Astrocyte (in vitro differentiated cells and primary cell): Measurements from ENCODE around the gene TRIP13. TPM values are rescaled to one million over a fixed set of nuclear protein-coding genes. Genes with fewer than 3 reads are reported as not detected.
"Not testable (repeated sequence)": the region's sequence is repeated elsewhere in the genome, so short reads cannot be mapped to it uniquely, and the experiment has no call there.

ENCODE experiments used
- DNase-seq: peaks from one replicate; pipeline ENCODE4 v3.0.0-alpha.2; 2010; ENCODE audit warnings: low read depth
- FAIRE-seq: peaks from 2 replicates; lab custom pipeline; 2011; peaks lifted over from hg19 to GRCh38; lab: Jason Lieb, UNC
- H2AFZ ChIP-seq: 2 replicates; pipeline ENCODE4 v1.6.0; 2012; ENCODE audit warnings: low read depth, low read length, inconsistent platforms
- H3K27ac ChIP-seq: 2 replicates; pipeline ENCODE4 v1.5.1; 2011; ENCODE audit warnings: low read depth, low read length, inconsistent platforms
- H3K27me3 ChIP-seq: 2 replicates; pipeline ENCODE4 v1.6.0; 2011; ENCODE audit warnings: low read length, inconsistent platforms; ENCODE audit not compliant: insufficient read depth
- H3K36me3 ChIP-seq: 2 replicates; pipeline ENCODE4 v1.5.1; 2011; ENCODE audit warnings: low read length, inconsistent platforms; ENCODE audit not compliant: insufficient read depth
- H3K4me1 ChIP-seq: 2 replicates; pipeline ENCODE4 v1.5.1; 2011; ENCODE audit warnings: low read length, inconsistent platforms; ENCODE audit not compliant: insufficient read depth
- H3K4me2 ChIP-seq: 2 replicates; pipeline ENCODE4 v1.6.0; 2012; ENCODE audit warnings: low read length, inconsistent platforms
- H3K4me3 ChIP-seq: 2 replicates; pipeline ENCODE4 v1.5.1; 2011; ENCODE audit warnings: low read depth, mild to moderate bottlenecking, low read length, inconsistent platforms; ENCODE audit not compliant: insufficient read depth
- H3K79me2 ChIP-seq: 2 replicates; pipeline ENCODE4 v1.6.0; 2012; ENCODE audit warnings: mild to moderate bottlenecking, low read length, inconsistent platforms; ENCODE audit not compliant: insufficient read depth
- H3K9ac ChIP-seq: 2 replicates; pipeline ENCODE4 v1.6.0; 2012; ENCODE audit warnings: mild to moderate bottlenecking, low read length, inconsistent platforms
- H3K9me3 ChIP-seq: 2 replicates; pipeline ENCODE4 v1.5.1; 2012; ENCODE audit warnings: low read depth, mild to moderate bottlenecking, low read length, inconsistent platforms; ENCODE audit not compliant: insufficient read depth
- H4K20me1 ChIP-seq: 2 replicates; pipeline ENCODE4 v1.6.0; 2012; ENCODE audit warnings: low read length, inconsistent platforms; ENCODE audit not compliant: insufficient read depth
- H3K27ac Mint-ChIP-seq: one replicate; pipeline ENCODE4 v1.8.0; 2021; ENCODE audit warnings: mild to moderate bottlenecking, mixed read lengths; ENCODE audit not compliant: unreplicated experiment
- H3K27me3 Mint-ChIP-seq: one replicate; pipeline ENCODE4 v1.8.0; 2021; ENCODE audit warnings: low read depth, mixed read lengths; ENCODE audit not compliant: unreplicated experiment
- H3K36me3 Mint-ChIP-seq: one replicate; pipeline ENCODE4 v1.8.0; 2021; ENCODE audit warnings: low read depth, mixed read lengths; ENCODE audit not compliant: unreplicated experiment
- H3K4me1 Mint-ChIP-seq: one replicate; pipeline ENCODE4 v1.8.0; 2021; ENCODE audit warnings: low read depth, mixed read lengths; ENCODE audit not compliant: unreplicated experiment
- H3K4me3 Mint-ChIP-seq: one replicate; pipeline ENCODE4 v1.8.0; 2021; ENCODE audit warnings: mild to moderate bottlenecking, moderate library complexity, mixed read lengths; ENCODE audit not compliant: unreplicated experiment
- H3K9me3 Mint-ChIP-seq: one replicate; pipeline ENCODE4 v1.8.0; 2021; ENCODE audit warnings: mild to moderate bottlenecking, mixed read lengths; ENCODE audit not compliant: unreplicated experiment
- CTCF ChIP-seq: IDR thresholded peaks from 2 replicates; pipeline ENCODE4 v1.5.1; 2011; ENCODE audit warnings: low read depth, mild to moderate bottlenecking, inconsistent platforms, low read length, moderate library complexity; ENCODE audit not compliant: insufficient read depth
- EZH2 ChIP-seq: IDR thresholded peaks from 2 replicates; pipeline ENCODE4 v1.6.1; 2012; ENCODE audit warnings: mild to moderate bottlenecking, low read length, inconsistent platforms; ENCODE audit not compliant: insufficient read depth
- total RNA-seq: library from RNA; stranded (reverse); gene quantifications from 2 replicates; pipeline ENCODE4 v1.2.1, GENCODE V29; 2021

Gene TRIP13
- total RNA-seq, 1 donor from 2014 or later: 7.3 TPM

- no peak for DNase-seq
- Histone ChIP-seq H3K27ac (no peak overlapping the region), H3K4me2 (no peak overlapping the region), H4K20me1 (peaks cover 68% of the 10 kb centered on the region), H3K4me1 (no peaks in the 10 kb centered on the region), H3K79me2 (peaks cover 31% of the 10 kb centered on the region), H3K27me3 (no peaks in the 10 kb centered on the region), H2AFZ (no peak overlapping the region), H3K9me3 (no peaks in the 10 kb centered on the region), H3K9ac (no peak overlapping the region), H3K4me3 (no peak overlapping the region), H3K36me3 (peaks cover 45% of the 10 kb centered on the region)
- H3K27me3 Mint-ChIP-seq: no peaks in the 10 kb centered on the region
- no peaks in the 10 kb centered on the region for H3K4me1 Mint-ChIP-seq
- peaks cover 28% of the 10 kb centered on the region for H3K36me3 Mint-ChIP-seq
- H3K27ac Mint-ChIP-seq: no peak overlapping the region
- no peak for FAIRE-seq
- H3K9me3 Mint-ChIP-seq: no peaks in the 10 kb centered on the region
- no peak overlapping the region for H3K4me3 Mint-ChIP-seq
- TF ChIP-seq EZH2 (no peak), CTCF (no peak)
Observed at GRCh38 chr5:878125-878524, 14.6 kb upstream of the TRIP13 start.

- not testable (repeated sequence) for H3K4me2 ChIP-seq, H2AFZ ChIP-seq, H3K4me3 Mint-ChIP-seq, DNase-seq, H3K4me1 ChIP-seq, H3K27ac ChIP-seq, FAIRE-seq, H3K27ac Mint-ChIP-seq, H3K9me3 Mint-ChIP-seq, H3K9me3 ChIP-seq, H3K27me3 ChIP-seq, H3K4me1 Mint-ChIP-seq, H3K9ac ChIP-seq, H3K4me3 ChIP-seq, H3K27me3 Mint-ChIP-seq
- Histone ChIP-seq H3K36me3 (peaks cover 44% of the 10 kb centered on the region), H3K79me2 (peaks cover 37% of the 10 kb centered on the region), H4K20me1 (peaks cover 68% of the 10 kb centered on the region)
- peaks cover 32% of the 10 kb centered on the region for H3K36me3 Mint-ChIP-seq
Observed at GRCh38 chr5:878677-879076, 14.0 kb upstream of the TRIP13 start.

GRCh38 chr5:880816-881550, 11.7 kb upstream of the TRIP13 start:
- Mint-ChIP-seq H3K4me1 (no peaks in the 10 kb centered on the region), H3K36me3 (peaks cover 39% of the 10 kb centered on the region), H3K27ac (no peak overlapping the region), H3K4me3 (no peak overlapping the region), H3K27me3 (no peaks in the 10 kb centered on the region), H3K9me3 (no peaks in the 10 kb centered on the region)
- Histone ChIP-seq H3K27me3 (no peaks in the 10 kb centered on the region), H3K79me2 (peaks cover 54% of the 10 kb centered on the region), H3K36me3 (peaks cover 40% of the 10 kb centered on the region), H3K4me2 (no peak overlapping the region), H4K20me1 (peaks cover 74% of the 10 kb centered on the region), H3K4me1 (no peaks in the 10 kb centered on the region), H3K4me3 (no peak overlapping the region), H3K9ac (no peak overlapping the region), H3K9me3 (no peaks in the 10 kb centered on the region), H3K27ac (no peak overlapping the region), H2AFZ (no peak overlapping the region)
- no peak for FAIRE-seq
- TF ChIP-seq CTCF: no peak
- no peak for TF ChIP-seq EZH2
- DNase-seq: no peak
